Keratinocyte (primary cell): ENCODE results near the gene EYS. TPM values are rescaled to one million over a fixed set of nuclear protein-coding genes. Genes with fewer than 3 reads are reported as not detected.

ENCODE experiments used
- DNase-seq: peaks from one replicate; pipeline ENCODE4 v3.0.0-alpha.2; 2011; ENCODE audit warnings: low read depth, missing footprints, low spot score
- FAIRE-seq: peaks from 2 replicates; lab custom pipeline; 2011; peaks lifted over from hg19 to GRCh38; lab: Jason Lieb, UNC
- H2AFZ ChIP-seq: 2 replicates; pipeline ENCODE4 v1.6.0; 2012; ENCODE audit warnings: low read length, control low read depth, inconsistent platforms; ENCODE audit not compliant: control insufficient read depth
- H3K27ac ChIP-seq: 2 replicates; pipeline ENCODE4 v1.5.1; 2011; ENCODE audit warnings: low read length; ENCODE audit not compliant: control insufficient read depth, insufficient read depth
- H3K27me3 ChIP-seq: 3 replicates; pipeline ENCODE4 v1.6.0; 2011; ENCODE audit warnings: low read length; ENCODE audit not compliant: control insufficient read depth, insufficient read depth; ENCODE audit errors: extremely low read depth
- H3K36me3 ChIP-seq, 2 experiments: 2 replicates in 1 of 2; 3 replicates in 1 of 2; pipeline ENCODE4 v1.5.1; 2011; ENCODE audit warnings: low read length in 2 of 2, mild to moderate bottlenecking in 1 of 2; ENCODE audit not compliant: control insufficient read depth in 2 of 2, insufficient read depth in 2 of 2; ENCODE audit errors: extremely low read depth in 1 of 2
- H3K4me1 ChIP-seq: 3 replicates; pipeline ENCODE4 v1.5.1; 2011; ENCODE audit warnings: low read length; ENCODE audit not compliant: control insufficient read depth, insufficient read depth; ENCODE audit errors: extremely low read depth
- H3K4me2 ChIP-seq: 3 replicates; pipeline ENCODE4 v1.6.0; 2011; ENCODE audit warnings: low read depth, low read length; ENCODE audit not compliant: control insufficient read depth, insufficient read depth; ENCODE audit errors: extremely low read depth
- H3K4me3 ChIP-seq, 3 experiments: fragments of 200-600 bp in 1 of 3; sonication (generic) in 1 of 3; 2 replicates in 2 of 3; 3 replicates in 1 of 3; pipeline ENCODE4 v1.5.1; 2011 to 2016; ENCODE audit warnings: low read length in 3 of 3, mild to moderate bottlenecking in 3 of 3, control low read depth in 2 of 3, inconsistent platforms in 1 of 3, low read depth in 1 of 3, mixed read lengths in 1 of 3, mixed run types in 1 of 3, moderate library complexity in 1 of 3; ENCODE audit not compliant: control insufficient read depth in 2 of 3, insufficient read depth in 2 of 3; ENCODE audit errors: extremely low read depth in 1 of 3
- H3K79me2 ChIP-seq: 2 replicates; pipeline ENCODE4 v1.6.0; 2012; ENCODE audit warnings: low read length; ENCODE audit not compliant: control insufficient read depth, insufficient read depth
- H3K9ac ChIP-seq: 3 replicates; pipeline ENCODE4 v1.6.0; 2011; ENCODE audit warnings: low read length; ENCODE audit not compliant: control insufficient read depth, insufficient read depth; ENCODE audit errors: extremely low read depth
- H3K9me1 ChIP-seq: 3 replicates; pipeline ENCODE4 v1.6.0; 2011; ENCODE audit warnings: low read length; ENCODE audit not compliant: control insufficient read depth, insufficient read depth; ENCODE audit errors: extremely low read depth
- H3K9me3 ChIP-seq: 2 replicates; pipeline ENCODE4 v1.5.1; 2012; ENCODE audit warnings: low read depth, low read length; ENCODE audit not compliant: control insufficient read depth
- H4K20me1 ChIP-seq: 3 replicates; pipeline ENCODE4 v1.6.0; 2011; ENCODE audit warnings: low read length; ENCODE audit not compliant: control insufficient read depth, insufficient read depth; ENCODE audit errors: extremely low read depth
- EZH2 ChIP-seq: IDR thresholded peaks from one replicate; pipeline ENCODE4 v1.6.1; 2012; ENCODE audit warnings: inconsistent platforms, mild to moderate bottlenecking, low read length, moderate library complexity
- dilution Hi-C: fragments of 300-500 bp; cut with MboI; formaldehyde crosslinking; loops from one replicate; pipeline ENCODE4 v1.7.0; 2020; ENCODE audit warnings: low sequenced_read_pairs; ENCODE audit not compliant: extremely low pct_ligation_motif_present
- polyA plus RNA-seq, 5 experiments: library from polyadenylated mRNA; depleted of rRNA in 3 of 5; stranded (reverse) in 3 of 5; stranded (forward) in 1 of 5; unstranded in 1 of 5; fragments of >200 nt; gene quantifications; 1 replicate in 1 of 5; 2 replicates in 3 of 5; 3 replicates in 1 of 5; pipeline versions ENCODE4 v1.2.1 to v1.2.3, GENCODE V29; 2011 to 2012; ENCODE audit warnings: missing spikeins in 2 of 5, low read depth in 1 of 5, low replicate concordance in 1 of 5
- TF ChIP-seq, protein P1 (sequence below), 3 experiments: IDR thresholded peaks in 1 of 3; conservative IDR thresholded peaks in 1 of 3; optimal IDR thresholded peaks in 1 of 3; 2 replicates in 2 of 3; 3 replicates in 1 of 3; pipeline versions ENCODE3 to v1.5.1; 2011; ENCODE audit warnings: low read length in 3 of 3, mild to moderate bottlenecking in 3 of 3, moderate library complexity in 2 of 3, control low read depth in 1 of 3, inconsistent platforms in 1 of 3; ENCODE audit not compliant: insufficient read depth in 2 of 3; ENCODE audit errors: extremely low read depth in 1 of 3

Gene EYS
- polyA plus RNA-seq, 1 donor (not counting 4 experiments of a cell fraction or from before 2014, with no cell fraction given): 0.34 TPM

DNA sequence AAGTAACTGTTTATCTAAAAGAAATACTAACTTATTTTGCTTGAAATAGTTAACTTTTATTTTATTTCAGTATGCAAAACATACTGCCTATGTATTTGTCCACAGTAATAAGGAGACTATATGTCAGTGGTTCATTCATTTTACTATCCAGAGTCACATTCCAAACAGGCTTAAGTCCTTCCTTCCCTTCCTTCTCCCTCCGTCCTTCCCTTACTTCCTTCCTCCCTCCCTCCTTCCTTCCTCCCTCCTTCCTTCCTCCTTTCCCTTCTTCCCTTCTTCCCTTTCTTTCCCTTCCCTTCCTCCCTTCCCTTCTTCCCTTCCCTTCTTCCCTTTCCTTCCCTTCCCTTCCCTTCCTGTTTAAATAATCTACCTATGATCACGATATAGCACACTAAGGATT is 899.2 kb downstream of the EYS start:
- TF ChIP-seq, protein P1, sequence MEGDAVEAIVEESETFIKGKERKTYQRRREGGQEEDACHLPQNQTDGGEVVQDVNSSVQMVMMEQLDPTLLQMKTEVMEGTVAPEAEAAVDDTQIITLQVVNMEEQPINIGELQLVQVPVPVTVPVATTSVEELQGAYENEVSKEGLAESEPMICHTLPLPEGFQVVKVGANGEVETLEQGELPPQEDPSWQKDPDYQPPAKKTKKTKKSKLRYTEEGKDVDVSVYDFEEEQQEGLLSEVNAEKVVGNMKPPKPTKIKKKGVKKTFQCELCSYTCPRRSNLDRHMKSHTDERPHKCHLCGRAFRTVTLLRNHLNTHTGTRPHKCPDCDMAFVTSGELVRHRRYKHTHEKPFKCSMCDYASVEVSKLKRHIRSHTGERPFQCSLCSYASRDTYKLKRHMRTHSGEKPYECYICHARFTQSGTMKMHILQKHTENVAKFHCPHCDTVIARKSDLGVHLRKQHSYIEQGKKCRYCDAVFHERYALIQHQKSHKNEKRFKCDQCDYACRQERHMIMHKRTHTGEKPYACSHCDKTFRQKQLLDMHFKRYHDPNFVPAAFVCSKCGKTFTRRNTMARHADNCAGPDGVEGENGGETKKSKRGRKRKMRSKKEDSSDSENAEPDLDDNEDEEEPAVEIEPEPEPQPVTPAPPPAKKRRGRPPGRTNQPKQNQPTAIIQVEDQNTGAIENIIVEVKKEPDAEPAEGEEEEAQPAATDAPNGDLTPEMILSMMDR (optimal IDR thresholded peaks at IDR 0.05 in 1 of 3, IDR thresholded peaks at IDR 0.05 in 1 of 3, conservative IDR thresholded peaks at IDR 0.05 in 1 of 3; ENCODE audit: extremely low read depth in 1 of 3, insufficient read depth in 2 of 3, low read length in 3 of 3): no peak
- TF ChIP-seq EZH2: no peak
- H3K9me3 ChIP-seq: no peaks in the 10 kb centered on the region
- no peak overlapping the region for H3K27ac ChIP-seq
- no peaks in the 10 kb centered on the region for H3K36me3 ChIP-seq
- H3K9ac ChIP-seq: no peak overlapping the region
- no peaks in the 10 kb centered on the region for H3K79me2 ChIP-seq
- no peak overlapping the region for H3K4me2 ChIP-seq
- H2AFZ ChIP-seq: no peak overlapping the region
- dilution Hi-C loops: no loop called here
- no peak for FAIRE-seq
- DNase-seq: no peak
- H3K27me3 ChIP-seq: no peaks in the 10 kb centered on the region
- no peaks in the 10 kb centered on the region for H3K4me1 ChIP-seq
- no peaks in the 10 kb centered on the region for H4K20me1 ChIP-seq
- H3K4me3 ChIP-seq: no peak overlapping the region
- no peaks in the 10 kb centered on the region for H3K9me1 ChIP-seq

DNA sequence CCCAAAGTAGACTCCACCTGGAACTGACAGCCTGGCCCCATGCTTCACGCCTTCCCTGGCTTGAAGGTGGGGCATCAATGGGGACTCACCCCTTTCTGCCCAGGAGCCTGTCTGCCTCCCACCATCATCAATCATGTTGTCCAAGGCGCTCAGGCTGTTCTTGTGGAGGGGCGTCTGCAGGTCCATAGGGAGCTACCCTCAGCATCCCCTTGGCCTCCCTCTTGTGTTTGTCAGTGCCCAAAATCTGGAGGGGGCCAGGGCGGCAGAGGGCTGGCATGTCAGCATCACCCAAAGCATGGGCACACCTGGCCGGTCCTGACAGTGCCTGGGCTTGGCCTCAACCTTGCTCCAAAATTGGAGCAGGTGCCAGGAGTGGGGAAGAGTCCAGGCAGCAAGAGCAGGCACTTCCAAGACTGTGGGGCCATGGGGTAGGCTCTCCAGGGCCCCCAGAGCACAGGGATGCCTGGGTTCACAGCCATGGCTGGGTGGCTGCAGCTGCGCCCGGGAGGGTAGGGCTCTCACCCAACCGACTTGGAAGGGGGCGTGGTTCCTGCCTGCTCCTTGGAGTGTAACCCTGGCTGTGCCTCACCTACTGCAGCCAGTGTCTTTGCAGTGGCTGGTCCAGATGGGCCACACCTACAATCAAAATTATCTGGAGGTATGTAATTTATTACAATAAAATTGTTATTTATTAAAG is 903.4 kb downstream of the EYS start:
- no peak for FAIRE-seq
- no peaks in the 10 kb centered on the region for H4K20me1 ChIP-seq
- H3K9me1 ChIP-seq: no peaks in the 10 kb centered on the region
- H3K9me3 ChIP-seq: no peaks in the 10 kb centered on the region
- H3K27me3 ChIP-seq: no peaks in the 10 kb centered on the region
- H3K79me2 ChIP-seq: no peaks in the 10 kb centered on the region
- no peak overlapping the region for H3K9ac ChIP-seq
- H2AFZ ChIP-seq: no peak overlapping the region
- no peak overlapping the region for H3K4me3 ChIP-seq
- DNase-seq: no peak
- H3K27ac ChIP-seq: no peak overlapping the region
- no peak overlapping the region for H3K4me2 ChIP-seq
- H3K36me3 ChIP-seq: no peaks in the 10 kb centered on the region
- TF ChIP-seq, protein P1 (optimal IDR thresholded peaks at IDR 0.05 in 1 of 3, IDR thresholded peaks at IDR 0.05 in 1 of 3, conservative IDR thresholded peaks at IDR 0.05 in 1 of 3; ENCODE audit: extremely low read depth in 1 of 3, insufficient read depth in 2 of 3, low read length in 3 of 3): no peak
- TF ChIP-seq EZH2: no peak
- no peaks in the 10 kb centered on the region for H3K4me1 ChIP-seq
- dilution Hi-C loops: no loop called here
